Loucy (cell line): Measurements from ENCODE around the gene PIGR.

ENCODE experiments used
- H2AFZ ChIP-seq: fragments of 200-600 bp; sonication (generic); 2 replicates; pipeline ENCODE4 v1.6.0; 2016; ENCODE audit warnings: antibody characterized with exemption, mild to moderate bottlenecking, low read length, moderate library complexity
- H3F3A ChIP-seq: fragments of 200-600 bp; 2 replicates; pipeline ENCODE4 v1.6.0; 2016; ENCODE audit warnings: antibody characterized with exemption, low read depth, mild to moderate bottlenecking
- H3K27me3 ChIP-seq: fragments of 200-600 bp; sonication (generic); 2 replicates; pipeline ENCODE4 v1.6.1; 2014; ENCODE audit warnings: low read length, mild to moderate bottlenecking; ENCODE audit not compliant: insufficient read depth, poor library complexity, severe bottlenecking
- H3K36me3 ChIP-seq: fragments of 200-600 bp; sonication (generic); 2 replicates; pipeline ENCODE4 v1.6.1; 2016; ENCODE audit warnings: low read length; ENCODE audit not compliant: insufficient read depth
- H3K4me1 ChIP-seq: fragments of 200-600 bp; sonication (generic); 2 replicates; pipeline ENCODE4 v1.5.1; 2014; ENCODE audit warnings: low read length, mild to moderate bottlenecking; ENCODE audit not compliant: insufficient read depth, poor library complexity, severe bottlenecking
- H3K4me2 ChIP-seq: fragments of 200-600 bp; sonication (generic); 2 replicates; pipeline ENCODE4 v1.6.0; 2014; ENCODE audit warnings: antibody characterized with exemption, low read length, low read depth, mild to moderate bottlenecking; ENCODE audit not compliant: poor library complexity, severe bottlenecking
- H3K4me3 ChIP-seq: fragments of 200-600 bp; sonication (generic); 2 replicates; pipeline ENCODE4 v1.5.1; 2014; ENCODE audit warnings: low read length, mild to moderate bottlenecking, mixed read lengths; ENCODE audit not compliant: poor library complexity, severe bottlenecking
- H3K79me2 ChIP-seq: fragments of 200-600 bp; sonication (generic); 2 replicates; pipeline ENCODE4 v1.6.1; 2014; ENCODE audit warnings: low read length; ENCODE audit not compliant: insufficient read depth
- H3K9ac ChIP-seq: fragments of 200-600 bp; sonication (generic); 2 replicates; pipeline ENCODE4 v1.6.0; 2014; ENCODE audit warnings: mild to moderate bottlenecking, low read depth, low read length, moderate library complexity; ENCODE audit not compliant: poor library complexity, severe bottlenecking
- H3K9me2 ChIP-seq: fragments of 200-600 bp; sonication (generic); replicated peaks from 2 replicates; pipeline ENCODE4 v1.6.1; 2016; ENCODE audit warnings: low read depth, low read length, mixed read lengths
- H3K9me3 ChIP-seq: fragments of 200-600 bp; sonication (generic); 2 replicates; pipeline ENCODE4 v1.6.1; 2014; ENCODE audit warnings: mild to moderate bottlenecking, antibody characterized with exemption, low read length, low read depth; ENCODE audit not compliant: insufficient read depth
- H4K20me1 ChIP-seq: fragments of 200-600 bp; sonication (generic); 2 replicates; pipeline ENCODE4 v1.6.0; 2014; ENCODE audit warnings: antibody characterized with exemption, low read length, mild to moderate bottlenecking; ENCODE audit not compliant: insufficient read depth, poor library complexity, severe bottlenecking
- CTCF ChIP-seq: fragments of 200-600 bp; sonication (generic); conservative IDR thresholded peaks from 2 replicates; pipeline ENCODE4 v1.5.1; 2014; ENCODE audit warnings: mild to moderate bottlenecking, antibody characterized with exemption, low read length
- EZH2phosphoT487 ChIP-seq: fragments of 200-600 bp; IDR thresholded peaks from 2 replicates; pipeline ENCODE4 v1.6.1; 2018; ENCODE audit warnings: antibody characterized with exemption, mild to moderate bottlenecking, moderate library complexity, borderline replicate concordance

PIGR gene

GRCh38 chr1:206893380-206893779, 52.9 kb downstream of the PIGR start:
- Histone ChIP-seq H3K27me3 (peaks cover 4% of the 10 kb centered on the region), H3K9ac (no peak overlapping the region), H2AFZ (no peak overlapping the region), H3K4me2 (no peak overlapping the region), H3K4me3 (no peak overlapping the region), H3K9me3 (no peaks in the 10 kb centered on the region), H4K20me1 (no peaks in the 10 kb centered on the region), H3F3A (no peaks in the 10 kb centered on the region), H3K79me2 (no peaks in the 10 kb centered on the region), H3K36me3 (no peaks in the 10 kb centered on the region), H3K4me1 (no peaks in the 10 kb centered on the region), H3K9me2 (no peaks in the 10 kb centered on the region)
- TF ChIP-seq CTCF = no peak
- TF ChIP-seq EZH2phosphoT487 = no peak

- no peaks in the 10 kb centered on the region for H3K4me1 ChIP-seq
- H3K36me3 ChIP-seq = no peaks in the 10 kb centered on the region
- no peaks in the 10 kb centered on the region for H4K20me1 ChIP-seq
- H3K4me2 ChIP-seq = no peak overlapping the region
- no peaks in the 10 kb centered on the region for H3F3A ChIP-seq
- no peak overlapping the region for H3K9ac ChIP-seq
- no peaks in the 10 kb centered on the region for H3K9me2 ChIP-seq
- H3K27me3 ChIP-seq = peaks cover 4% of the 10 kb centered on the region
- no peak overlapping the region for H2AFZ ChIP-seq
- no peaks in the 10 kb centered on the region for H3K79me2 ChIP-seq
- no peak overlapping the region for H3K4me3 ChIP-seq
- TF ChIP-seq CTCF (no peak), EZH2phosphoT487 (no peak)
- H3K9me3 ChIP-seq = no peaks in the 10 kb centered on the region
These were observed 53.8 kb downstream of the PIGR start for GRCh38 chr1:206892351-206892984.

- TF ChIP-seq CTCF (no peak), EZH2phosphoT487 (no peak)
- Histone ChIP-seq H3K36me3 (no peaks in the 10 kb centered on the region), H3K27me3 (peaks cover 4% of the 10 kb centered on the region), H3F3A (no peaks in the 10 kb centered on the region), H3K4me2 (no peak overlapping the region), H3K9me3 (no peaks in the 10 kb centered on the region), H3K9me2 (no peaks in the 10 kb centered on the region), H3K79me2 (no peaks in the 10 kb centered on the region), H3K9ac (no peak overlapping the region), H3K4me3 (no peak overlapping the region), H2AFZ (no peak overlapping the region), H4K20me1 (no peaks in the 10 kb centered on the region), H3K4me1 (no peaks in the 10 kb centered on the region)
These were observed 54.9 kb downstream of the PIGR start for GRCh38 chr1:206891412-206891811.
